SK-N-SH treated with all-trans-retinoic acid at 6 μM for 48 hours (cell line): ENCODE data around the gene TMEM187.

Experiments
- ATAC-seq: fragments of 200-7000 bp; cut with Tn5 transposase; 3 replicates; pipeline ENCODE4 v1.9.1; 2020; ENCODE audit warnings: mild to moderate bottlenecking, moderate library complexity
- ARNTL ChIP-seq: fragments of 450-650 bp; formaldehyde crosslinking; IDR thresholded peaks from 2 replicates; pipeline ENCODE4 v1.5.0; 2020; ENCODE audit warnings: low read depth, mild to moderate bottlenecking, moderate library complexity, borderline replicate concordance
- BACH2 ChIP-seq: fragments of 250-450 bp; sonication (Bioruptor Pico); IDR thresholded peaks from 2 replicates; pipeline ENCODE4 v1.9.0; 2021; ENCODE audit warnings: mild to moderate bottlenecking, borderline replicate concordance
- CREB5 ChIP-seq: fragments of 250-450 bp; sonication (Bioruptor Pico); IDR thresholded peaks from 2 replicates; pipeline ENCODE4 v1.5.1; 2020; ENCODE audit warnings: low read depth, mild to moderate bottlenecking, moderate library complexity
- CSDC2 ChIP-seq: fragments of 250-450 bp; sonication (Bioruptor Pico); IDR thresholded peaks from 2 replicates; pipeline ENCODE4 v1.5.0; 2020; ENCODE audit warnings: mild to moderate bottlenecking, moderate library complexity
- CSRNP3 ChIP-seq: fragments of 250-450 bp; sonication (Bioruptor Pico); IDR thresholded peaks from 2 replicates; pipeline ENCODE4 v1.5.1; 2021; ENCODE audit warnings: mild to moderate bottlenecking, moderate library complexity
- ESRRG ChIP-seq: fragments of 250-450 bp; sonication (Bioruptor Pico); IDR thresholded peaks from 2 replicates; pipeline ENCODE4 v1.6.1; 2021; ENCODE audit warnings: mild to moderate bottlenecking
- GLIS3 ChIP-seq: fragments of 250-450 bp; sonication (Bioruptor Pico); IDR thresholded peaks from 2 replicates; pipeline ENCODE4 v1.5.0; 2020; ENCODE audit warnings: mild to moderate bottlenecking, moderate library complexity
- ISL1 ChIP-seq: fragments of 250-450 bp; sonication (Bioruptor Pico); IDR thresholded peaks from 2 replicates; pipeline ENCODE4 v2.1.2; 2022; ENCODE audit warnings: mild to moderate bottlenecking, moderate library complexity
- OSR1 ChIP-seq: fragments of 250-450 bp; sonication (Bioruptor Pico); IDR thresholded peaks from 2 replicates; pipeline ENCODE4 v1.8.0; 2022; ENCODE audit warnings: moderate library complexity, mild to moderate bottlenecking, inconsistent platforms
- PATZ1 ChIP-seq: fragments of 250-450 bp; sonication (Bioruptor Pico); IDR thresholded peaks from 2 replicates; pipeline ENCODE4 v1.8.0; 2020; ENCODE audit warnings: mild to moderate bottlenecking, moderate library complexity, borderline replicate concordance
- RARB ChIP-seq: fragments of 250-450 bp; sonication (Bioruptor Pico); IDR thresholded peaks from 2 replicates; pipeline ENCODE4 v1.8.0; 2021; ENCODE audit warnings: mild to moderate bottlenecking, moderate library complexity
- TCF4 ChIP-seq: fragments of 250-450 bp; sonication (Bioruptor Pico); IDR thresholded peaks from 2 replicates; pipeline ENCODE4 v1.8.0; 2021; ENCODE audit warnings: mild to moderate bottlenecking, moderate library complexity, borderline replicate concordance
- TOX ChIP-seq: fragments of 250-450 bp; sonication (Bioruptor Pico); IDR thresholded peaks from 2 replicates; pipeline ENCODE4 v1.8.0; 2021; ENCODE audit warnings: mild to moderate bottlenecking, moderate library complexity, borderline replicate concordance
- ZC3H10 ChIP-seq: fragments of 250-450 bp; sonication (Bioruptor Pico); IDR thresholded peaks from 2 replicates; pipeline ENCODE4 v1.5.1; 2021; ENCODE audit warnings: mild to moderate bottlenecking, moderate library complexity
- ZFP3 ChIP-seq: fragments of 250-450 bp; sonication (Bioruptor Pico); IDR thresholded peaks from 2 replicates; pipeline ENCODE4 v1.5.0; 2020; ENCODE audit warnings: mild to moderate bottlenecking, moderate library complexity
- ZFP30 ChIP-seq: fragments of 450-650 bp; formaldehyde crosslinking; IDR thresholded peaks from 2 replicates; pipeline ENCODE4 v1.5.0; 2022; ENCODE audit warnings: mild to moderate bottlenecking, moderate library complexity
- ZNF565 ChIP-seq: fragments of 450-650 bp; formaldehyde crosslinking; conservative IDR thresholded peaks from 2 replicates; pipeline ENCODE4 v1.5.0; 2020; ENCODE audit warnings: low read depth, mild to moderate bottlenecking, moderate library complexity
- ZNF70 ChIP-seq: fragments of 450-650 bp; formaldehyde crosslinking; IDR thresholded peaks from 2 replicates; pipeline ENCODE4 v1.5.0; 2020; ENCODE audit warnings: mild to moderate bottlenecking, moderate library complexity
- TF ChIP-seq, protein P1 (sequence below): fragments of 250-450 bp; sonication (Bioruptor Pico); IDR thresholded peaks from 2 replicates; pipeline ENCODE4 v1.8.0; 2021; ENCODE audit warnings: low read depth, mild to moderate bottlenecking, moderate library complexity, borderline replicate concordance

The TMEM187 gene

GRCh38 chrX:153981231-153981630 lies 8.7 kb downstream of the TMEM187 start:
- TF ChIP-seq BACH2 (CRISPR knock-in tag): no peak
- no peak for TF ChIP-seq CSDC2 (CRISPR knock-in tag)
- TF ChIP-seq TOX: no peak
- no peak for TF ChIP-seq ZFP3 (CRISPR knock-in tag)
- TF ChIP-seq RARB (CRISPR knock-in tag): no peak
- no peak for TF ChIP-seq CSRNP3 (CRISPR knock-in tag)
- TF ChIP-seq ESRRG (CRISPR knock-in tag): no peak
- no peak for TF ChIP-seq ZNF565
- no peak for TF ChIP-seq ISL1
- TF ChIP-seq ZNF70 (CRISPR knock-in tag): no peak
- TF ChIP-seq CREB5 (CRISPR knock-in tag): no peak
- no peak for TF ChIP-seq PATZ1
- TF ChIP-seq, protein P1, sequence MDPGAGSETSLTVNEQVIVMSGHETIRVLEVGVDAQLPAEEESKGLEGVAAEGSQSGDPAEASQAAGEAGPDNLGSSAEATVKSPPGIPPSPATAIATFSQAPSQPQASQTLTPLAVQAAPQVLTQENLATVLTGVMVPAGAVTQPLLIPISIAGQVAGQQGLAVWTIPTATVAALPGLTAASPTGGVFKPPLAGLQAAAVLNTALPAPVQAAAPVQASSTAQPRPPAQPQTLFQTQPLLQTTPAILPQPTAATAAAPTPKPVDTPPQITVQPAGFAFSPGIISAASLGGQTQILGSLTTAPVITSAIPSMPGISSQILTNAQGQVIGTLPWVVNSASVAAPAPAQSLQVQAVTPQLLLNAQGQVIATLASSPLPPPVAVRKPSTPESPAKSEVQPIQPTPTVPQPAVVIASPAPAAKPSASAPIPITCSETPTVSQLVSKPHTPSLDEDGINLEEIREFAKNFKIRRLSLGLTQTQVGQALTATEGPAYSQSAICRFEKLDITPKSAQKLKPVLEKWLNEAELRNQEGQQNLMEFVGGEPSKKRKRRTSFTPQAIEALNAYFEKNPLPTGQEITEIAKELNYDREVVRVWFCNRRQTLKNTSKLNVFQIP: no peak
- TF ChIP-seq ARNTL (CRISPR knock-in tag): no peak
- TF ChIP-seq GLIS3: no peak
- no peak for ATAC-seq

DNA sequence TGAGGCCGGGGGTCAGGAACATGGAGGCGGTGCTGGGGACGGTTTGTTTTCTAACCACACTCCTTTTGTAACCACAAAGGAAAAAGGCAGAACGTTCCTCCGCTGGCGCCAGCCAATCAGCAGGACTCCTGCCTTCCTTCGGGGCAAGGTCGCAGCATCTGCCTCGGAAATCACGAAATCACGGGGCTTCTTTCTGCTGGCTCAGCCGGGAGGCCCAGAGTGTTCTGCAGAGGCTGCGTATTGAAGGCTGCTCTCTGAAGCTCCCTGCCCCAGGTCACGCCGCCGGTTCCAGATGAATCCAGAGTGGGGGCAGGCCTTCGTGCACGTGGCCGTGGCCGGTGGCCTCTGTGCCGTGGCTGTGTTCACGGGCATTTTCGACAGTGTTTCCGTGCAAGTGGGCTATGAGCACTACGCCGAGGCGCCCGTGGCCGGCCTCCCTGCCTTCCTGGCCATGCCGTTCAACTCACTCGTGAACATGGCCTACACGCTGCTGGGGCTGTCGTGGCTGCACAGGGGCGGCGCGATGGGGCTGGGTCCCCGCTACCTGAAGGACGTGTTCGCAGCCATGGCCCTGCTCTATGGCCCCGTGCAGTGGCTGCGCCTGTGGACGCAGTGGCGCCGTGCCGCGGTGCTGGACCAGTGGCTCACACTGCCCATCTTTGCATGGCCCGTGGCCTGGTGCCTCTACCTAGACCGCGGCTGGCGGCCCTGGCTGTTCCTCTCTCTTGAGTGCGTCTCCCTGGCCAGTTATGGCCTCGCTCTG lies 9.4 kb downstream of the TMEM187 start:
- no peak for TF ChIP-seq BACH2 (CRISPR knock-in tag)
- ATAC-seq: no peak

GRCh38 chrX:153983321-153983801 lies 10.8 kb downstream of the TMEM187 start:
- no peak for ATAC-seq

More at GRCh38 chrX:153983321-153983801, 10.8 kb downstream of the TMEM187 start:
- TF ChIP-seq TCF4: no peak
- TF ChIP-seq, protein P1: no peak
- no peak for TF ChIP-seq ZFP3 (CRISPR knock-in tag)
- TF ChIP-seq ARNTL (CRISPR knock-in tag): no peak
- TF ChIP-seq ZC3H10 (CRISPR knock-in tag): no peak
- TF ChIP-seq ZFP30 (CRISPR knock-in tag): no peak
- TF ChIP-seq CREB5 (CRISPR knock-in tag): no peak
- TF ChIP-seq ZNF565: no peak
- TF ChIP-seq ISL1: no peak
- no peak for TF ChIP-seq PATZ1
- TF ChIP-seq BACH2 (CRISPR knock-in tag): no peak
- no peak for TF ChIP-seq RARB (CRISPR knock-in tag)
- TF ChIP-seq TOX: no peak
- TF ChIP-seq OSR1: no peak
- TF ChIP-seq CSDC2 (CRISPR knock-in tag): no peak
